ENCODE data around the gene GSTO2.

GSTO2 gene

GRCh38 chr10:104332243-104333031 lies 63.5 kb downstream of the GSTO2 start:
- peak overlapping the region; percentile 89 for H3K27ac ChIP-seq
- TF ChIP-seq ZFX (IDR thresholded peaks at IDR 0.05): no peak
- TF ChIP-seq CTCF (conservative IDR thresholded peaks at IDR 0.05): no peak

GRCh38 chr10:104333032-104333727 lies 64.2 kb downstream of the GSTO2 start:
- peak overlapping the region; percentile 89 for H3K27ac ChIP-seq
- no peak for TF ChIP-seq ZFX (IDR thresholded peaks at IDR 0.05)

DNA sequence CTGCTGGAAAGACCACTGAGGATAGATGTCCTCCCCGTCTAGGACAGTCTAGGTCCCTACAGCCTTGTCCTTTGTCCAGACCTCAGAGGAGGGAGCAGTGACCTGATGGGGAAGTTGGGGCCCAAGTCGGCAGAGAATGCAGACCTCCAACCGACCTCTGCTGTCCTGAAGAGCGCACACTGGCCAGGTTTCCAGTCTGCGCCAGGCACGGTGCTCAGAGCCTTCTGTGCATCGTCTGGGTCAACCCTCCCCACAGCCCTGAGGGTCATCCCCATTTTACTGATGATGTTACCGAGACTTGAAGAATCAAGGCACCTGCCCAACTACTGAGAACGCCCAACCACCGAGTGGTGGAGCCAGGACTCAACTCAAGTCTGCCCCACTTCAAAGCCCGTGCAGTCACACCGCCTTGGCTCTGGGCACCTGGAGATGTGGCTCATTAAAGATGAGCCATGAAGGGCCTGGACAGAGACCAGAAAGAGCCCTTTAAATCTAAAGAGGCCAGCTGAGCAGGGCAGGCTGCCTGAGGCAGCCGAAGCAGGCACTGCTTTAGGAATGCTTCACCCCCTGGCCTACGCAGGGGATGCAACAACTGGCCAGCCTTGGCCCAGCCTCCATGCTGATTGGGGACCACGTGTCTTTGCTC lies 64.9 kb downstream of the GSTO2 start:
- TF ChIP-seq ZFX (IDR thresholded peaks at IDR 0.05) (no peak), CTCF (conservative IDR thresholded peaks at IDR 0.05) (no peak)
- H3K27ac ChIP-seq: peak overlapping the region; percentile 89

GRCh38 chr10:104334561-104334960 lies 65.6 kb downstream of the GSTO2 start:
- no peak overlapping the region for H3K27ac ChIP-seq
- no peak for TF ChIP-seq ZFX (IDR thresholded peaks at IDR 0.05)
- TF ChIP-seq CTCF (conservative IDR thresholded peaks at IDR 0.05): no peak

DNA sequence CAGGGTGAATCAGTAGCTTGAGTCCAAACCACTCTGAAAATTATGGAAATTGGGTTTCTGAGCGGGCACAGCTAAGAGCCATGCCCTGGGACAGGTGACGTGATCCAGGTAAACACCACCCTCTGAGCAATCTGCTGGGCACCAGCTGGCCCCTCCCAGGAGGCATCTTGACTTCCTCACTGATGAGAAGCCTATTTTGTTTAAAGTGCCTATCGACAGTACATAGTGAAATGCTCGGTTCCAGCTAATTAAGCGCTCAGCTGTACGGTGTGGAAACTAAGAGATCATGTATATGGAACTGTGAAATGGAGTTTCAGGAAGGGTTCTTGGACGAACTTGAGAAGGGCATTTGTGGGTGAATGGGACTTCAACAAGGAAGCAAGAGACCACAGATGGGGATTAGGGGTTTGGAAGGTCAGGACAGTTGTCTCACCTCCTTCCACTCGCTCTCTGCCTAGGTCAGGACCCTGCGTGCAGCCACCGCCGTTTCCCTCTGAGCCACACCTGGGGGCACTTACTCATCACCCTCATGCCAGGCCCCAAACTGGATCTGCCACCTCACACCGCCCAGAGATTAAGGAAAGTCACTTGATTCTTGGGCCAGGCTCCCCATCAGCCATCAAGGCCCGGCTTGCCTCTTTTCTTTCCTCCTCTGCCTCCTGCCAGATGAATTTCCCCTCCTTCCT lies 66.1 kb downstream of the GSTO2 start:
- TF ChIP-seq CTCF (conservative IDR thresholded peaks at IDR 0.05): no peak
- TF ChIP-seq ZFX (IDR thresholded peaks at IDR 0.05): no peak
- no peak overlapping the region for H3K27ac ChIP-seq

- TF ChIP-seq ZFX (IDR thresholded peaks at IDR 0.05) (no peak), CTCF (conservative IDR thresholded peaks at IDR 0.05) (no peak)
Observed at GRCh38 chr10:104336821-104337467, 68.0 kb downstream of the GSTO2 start.

GRCh38 chr10:104337521-104337984 lies 68.6 kb downstream of the GSTO2 start:
- H3K27ac ChIP-seq: peak overlapping the region; percentile 90
- TF ChIP-seq CTCF (conservative IDR thresholded peaks at IDR 0.05) (no peak), ZFX (IDR thresholded peaks at IDR 0.05) (no peak)

More at GRCh38 chr10:104336821-104337467, 68.0 kb downstream of the GSTO2 start:
- H3K27ac ChIP-seq: no peak overlapping the region; the same call in 1 of the 2 replicates
